ENCODE measurements around the gene SPATA13.

SPATA13 gene

DNA sequence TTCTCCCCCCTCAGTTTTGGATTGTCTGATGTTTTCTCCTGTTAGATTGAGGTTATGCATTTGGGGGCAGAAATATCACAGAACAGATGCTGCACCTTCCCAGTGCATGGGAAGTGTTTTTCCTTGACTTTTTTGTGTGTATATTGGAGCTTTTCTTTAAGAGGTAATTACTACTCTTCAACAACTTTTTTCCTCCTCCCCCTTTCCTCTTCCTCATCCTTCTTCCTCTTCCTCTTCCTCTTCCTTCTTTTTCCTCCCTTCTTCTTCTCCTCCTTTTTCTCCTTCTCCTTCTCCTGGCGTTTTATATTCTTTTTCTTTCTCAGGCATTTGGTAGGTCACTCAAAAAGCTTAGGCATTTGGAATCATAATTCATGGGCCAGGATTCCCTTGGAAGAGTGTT, 18.1 kb upstream of the SPATA13 start:
- DNase-seq: no peak

DNA sequence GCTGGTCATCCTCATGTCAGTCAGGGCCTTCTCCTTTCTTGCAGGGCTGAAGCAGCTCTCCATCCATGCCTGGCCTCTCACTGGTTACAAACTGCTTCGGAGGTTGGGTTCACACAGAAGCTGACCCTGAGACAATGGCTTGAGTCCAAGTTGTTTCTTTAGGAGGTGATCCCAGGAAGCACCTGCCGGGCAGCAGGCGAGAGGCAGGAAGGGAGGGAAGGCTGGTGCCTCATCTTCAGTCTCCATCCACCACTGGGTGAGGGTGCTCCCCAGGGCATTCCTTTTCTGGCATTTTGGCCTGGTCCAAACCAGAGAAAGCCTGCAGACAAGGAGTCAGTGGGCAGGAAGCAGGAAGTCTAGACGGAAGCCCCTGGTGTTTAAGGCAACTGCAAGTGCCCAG, 17.6 kb upstream of the SPATA13 start:
- no peak for DNase-seq

DNA sequence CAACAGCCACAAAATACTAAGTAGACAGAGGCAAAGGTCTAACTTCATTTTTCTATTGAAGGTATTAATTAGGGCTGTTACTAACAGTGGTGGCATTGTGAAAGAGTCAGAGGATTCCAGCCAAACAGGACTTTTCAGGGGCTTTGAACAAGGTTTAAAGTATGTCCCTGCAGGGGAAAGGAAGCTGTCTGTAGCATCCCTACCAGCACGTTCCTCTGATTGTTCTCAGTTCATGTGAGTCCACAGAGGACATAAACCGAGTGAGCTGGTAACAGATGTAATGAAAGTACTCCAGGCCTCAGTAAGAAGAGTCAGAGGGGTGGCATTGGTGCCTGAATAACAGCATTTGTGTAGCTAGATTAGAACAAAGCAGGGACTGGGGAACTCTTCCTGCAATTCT, 15.3 kb upstream of the SPATA13 start:
- DNase-seq: no peak

DNA sequence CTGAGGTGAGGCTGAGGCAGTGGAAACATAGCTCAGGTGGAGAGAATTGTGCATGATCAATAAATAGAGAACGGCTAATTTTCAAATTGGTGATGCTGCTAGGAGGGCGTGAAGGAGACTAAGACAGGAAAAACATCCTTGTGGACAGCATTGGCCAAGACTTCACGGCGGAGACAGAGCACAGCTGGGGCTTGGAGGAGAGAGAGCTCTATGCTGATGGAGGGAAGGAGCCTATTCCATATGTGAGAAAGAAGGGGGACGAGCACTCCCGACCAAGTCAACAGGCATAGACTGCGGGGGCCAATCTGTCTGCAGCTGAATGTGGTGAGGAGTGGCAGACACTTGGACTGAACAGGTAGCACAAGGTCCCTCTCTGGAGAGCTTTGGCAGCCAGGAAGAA, 14.8 kb upstream of the SPATA13 start:
- DNase-seq: no peak

DNA sequence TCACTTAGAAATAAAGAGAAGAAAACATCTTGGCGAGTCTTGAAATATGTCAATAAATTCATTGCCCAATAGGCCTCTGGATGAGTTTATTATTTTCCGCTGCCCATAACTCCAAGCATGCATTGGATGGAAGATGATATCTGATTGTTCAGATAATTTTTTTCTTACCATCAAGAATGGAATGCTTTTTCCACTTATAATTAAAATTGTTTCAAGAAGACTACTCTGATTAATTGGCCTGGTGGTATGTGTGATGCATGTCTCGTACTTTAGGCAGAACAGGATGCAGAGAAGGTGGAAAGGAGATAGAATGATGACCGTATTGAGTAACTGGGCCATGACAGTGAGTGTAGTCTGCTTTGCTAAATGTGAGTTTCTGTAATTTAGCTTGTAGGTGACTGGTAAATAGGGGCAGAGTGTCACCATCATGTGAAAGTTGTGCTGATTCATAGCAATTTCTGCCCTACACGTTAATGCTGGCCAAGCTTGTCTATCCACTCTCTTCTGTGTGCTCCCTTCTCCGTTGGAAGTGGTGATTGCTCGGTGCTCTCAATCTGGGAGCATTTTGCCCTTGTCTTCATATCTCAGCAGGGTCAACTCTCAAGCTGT, 13.5 kb upstream of the SPATA13 start:
- peak; percentile 60 for DNase-seq

DNA sequence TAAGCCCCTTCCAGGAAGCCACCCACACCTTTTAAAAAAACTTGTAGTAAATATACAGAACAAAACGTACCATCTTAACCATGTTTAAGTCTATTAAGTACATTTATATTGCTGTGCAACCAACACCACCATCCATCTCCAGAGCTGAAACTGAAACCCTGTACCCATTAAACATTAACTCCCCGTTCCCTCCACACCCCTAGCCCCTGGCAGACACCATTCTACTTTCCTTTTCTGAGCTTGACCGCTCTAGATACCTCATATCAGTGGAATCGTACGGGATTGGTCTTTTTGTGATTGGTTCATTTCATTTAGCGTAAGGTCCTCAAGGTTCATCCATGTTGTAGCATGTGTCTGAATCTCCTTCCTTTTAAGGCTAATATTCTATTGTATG, 13.0 kb upstream of the SPATA13 start:
- no peak for DNase-seq

DNA sequence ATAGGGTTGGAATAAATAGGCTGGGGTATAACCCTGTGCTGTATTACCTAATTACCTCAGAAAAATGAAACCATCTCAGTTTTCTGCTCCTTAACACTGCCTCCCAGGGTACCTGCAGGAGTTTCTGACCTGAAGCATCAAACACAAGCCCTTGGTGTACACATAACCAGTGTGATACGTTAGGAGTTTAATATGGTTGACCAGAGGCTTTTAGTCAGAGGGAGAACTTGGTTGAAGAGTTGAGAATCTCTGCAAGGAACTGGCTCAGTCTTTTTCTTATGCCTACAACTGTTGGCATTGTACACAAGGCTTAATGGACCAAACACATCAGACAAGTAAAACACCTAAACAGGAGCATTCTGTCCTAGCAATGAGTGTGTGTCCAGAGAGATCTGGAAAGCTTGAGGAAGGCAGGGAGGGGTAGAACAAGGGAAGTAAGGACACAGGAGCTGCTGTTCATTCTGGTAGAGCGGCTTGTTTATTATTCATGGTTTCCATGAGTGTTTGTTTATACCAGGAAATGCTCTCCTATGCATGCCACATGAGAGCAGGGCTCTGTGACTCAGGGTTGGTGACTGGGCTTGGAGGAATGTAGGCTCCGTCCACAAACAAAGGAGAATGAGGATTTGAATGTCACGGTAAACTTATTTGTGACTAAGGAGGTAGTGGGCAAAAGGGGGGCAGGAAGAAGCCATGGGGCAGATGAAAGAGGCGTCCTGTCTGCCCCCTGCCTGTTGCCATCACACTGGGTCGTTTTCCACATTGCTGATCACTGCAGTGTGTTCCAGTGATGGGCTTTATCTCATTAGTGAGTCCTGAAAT, 11.9 kb upstream of the SPATA13 start:
- DNase-seq: peak; percentile 96

DNA sequence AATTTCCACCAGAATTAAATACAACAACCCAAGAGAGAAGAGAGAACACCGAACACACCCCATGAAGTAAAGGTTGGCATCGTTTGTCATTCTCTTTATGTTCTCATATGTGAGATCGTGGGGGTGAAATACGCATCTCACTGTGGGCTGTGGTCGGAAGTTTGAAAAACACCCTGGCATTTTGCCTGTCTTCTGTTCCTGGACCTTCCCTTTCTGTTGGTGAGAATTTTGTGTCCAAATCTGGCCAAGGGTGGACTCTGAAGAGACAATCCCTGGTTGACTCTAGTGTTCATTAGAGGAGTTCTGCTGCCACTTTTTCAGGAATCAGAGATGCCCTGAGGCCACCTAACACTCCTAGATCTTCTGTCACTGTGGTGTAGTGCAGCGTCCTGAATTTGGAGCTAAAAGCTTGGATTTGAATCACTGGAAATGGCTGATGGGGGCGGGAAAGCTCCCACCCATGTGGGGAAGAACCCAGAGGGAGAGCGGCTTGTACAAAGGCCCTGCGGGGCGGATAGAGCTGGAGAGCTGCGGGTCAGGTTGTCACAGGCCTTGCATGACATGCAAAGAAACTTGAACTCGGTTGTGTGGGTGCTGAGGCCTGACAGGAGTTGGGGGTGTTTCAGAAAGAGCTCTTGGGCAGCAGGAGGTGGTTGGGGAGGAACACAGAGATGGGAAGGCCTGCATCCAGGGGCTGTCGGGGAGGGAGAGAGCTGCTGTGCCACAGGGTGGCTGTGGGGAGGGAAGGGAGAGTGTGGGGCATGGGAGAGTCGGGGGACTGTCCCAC, 11.1 kb upstream of the SPATA13 start:
- no peak for DNase-seq

DNA sequence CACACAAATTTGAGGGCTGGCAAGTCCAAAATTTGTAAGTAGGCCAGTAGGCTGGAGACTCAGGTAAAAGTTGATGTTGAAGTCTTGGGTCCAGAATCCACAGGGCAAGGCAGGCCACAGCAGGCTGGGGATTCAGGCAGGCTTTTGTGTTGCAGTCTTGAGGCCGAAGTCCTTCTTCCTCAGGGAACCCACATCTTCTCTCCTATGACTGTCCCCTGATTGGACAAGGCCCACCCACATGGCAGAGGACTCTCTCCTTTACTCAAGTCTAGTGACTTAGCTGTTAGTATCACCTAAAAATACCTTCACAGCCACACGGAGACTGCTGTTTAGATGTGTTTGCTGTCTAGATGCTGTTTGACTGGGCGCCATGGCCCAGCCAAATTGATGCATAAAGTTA, 9.9 kb upstream of the SPATA13 start:
- no peak for DNase-seq

DNA sequence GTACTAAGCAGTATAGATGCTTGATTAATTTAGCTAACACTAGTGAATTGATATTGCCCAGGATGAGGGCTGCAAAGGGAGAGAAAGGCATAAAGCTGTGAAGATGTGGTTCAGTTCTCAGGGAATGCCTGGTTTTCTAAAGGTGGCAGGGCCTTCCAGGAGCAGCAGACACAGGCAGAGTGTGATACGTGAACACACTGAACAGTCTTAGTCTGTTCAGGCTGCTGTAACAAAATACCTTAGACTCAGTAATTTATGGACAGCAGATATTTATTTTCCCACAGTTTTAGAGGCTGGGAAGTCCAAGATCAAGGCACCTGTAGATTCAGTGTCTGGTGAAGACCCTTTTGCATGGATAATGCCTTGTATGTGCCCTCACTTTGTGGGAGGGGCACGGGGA, 8.7 kb upstream of the SPATA13 start:
- no peak for DNase-seq

DNA sequence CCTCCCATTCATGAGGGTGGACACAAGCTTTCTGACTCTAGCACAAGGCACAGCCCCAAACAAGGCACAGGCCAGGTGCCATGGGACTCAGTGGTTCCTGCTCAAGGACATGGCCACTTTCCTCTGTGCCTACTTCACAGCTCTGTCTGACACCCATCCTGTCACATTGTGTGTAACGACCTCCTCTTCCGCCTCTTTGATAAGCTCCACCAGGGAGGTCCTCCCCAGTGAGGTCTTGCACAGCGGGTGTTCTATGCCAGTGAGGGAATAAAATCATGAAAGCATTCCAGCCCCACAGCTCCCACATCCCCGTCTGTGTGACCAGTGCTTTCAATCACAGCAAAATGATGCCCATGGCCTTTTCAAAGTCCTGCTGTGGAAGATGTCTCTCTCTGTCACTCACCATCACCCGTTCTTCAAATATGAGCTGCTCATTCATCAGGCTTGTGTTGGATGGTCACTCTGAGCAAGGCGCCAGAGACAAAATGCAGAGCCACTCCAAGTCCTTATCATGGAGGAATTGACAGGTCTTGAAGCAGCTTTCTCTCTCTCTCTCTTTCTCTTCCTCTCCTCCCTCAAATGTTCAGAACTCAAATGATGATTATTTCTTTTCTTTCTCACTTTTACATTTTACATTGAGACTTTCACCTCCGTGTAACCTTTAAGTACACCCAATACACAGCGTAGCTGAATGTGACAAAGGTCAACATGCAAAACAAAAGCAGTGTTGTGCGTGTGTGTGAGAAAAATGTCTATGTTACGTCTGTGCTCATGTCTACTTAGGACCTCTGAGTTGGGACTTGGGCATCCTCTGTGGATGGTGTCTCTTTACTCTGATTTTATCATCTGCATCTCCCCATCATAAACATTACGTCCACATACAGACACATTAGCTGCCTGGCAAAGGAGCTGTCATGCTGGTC, 8.0 kb upstream of the SPATA13 start:
- no peak for DNase-seq

DNA sequence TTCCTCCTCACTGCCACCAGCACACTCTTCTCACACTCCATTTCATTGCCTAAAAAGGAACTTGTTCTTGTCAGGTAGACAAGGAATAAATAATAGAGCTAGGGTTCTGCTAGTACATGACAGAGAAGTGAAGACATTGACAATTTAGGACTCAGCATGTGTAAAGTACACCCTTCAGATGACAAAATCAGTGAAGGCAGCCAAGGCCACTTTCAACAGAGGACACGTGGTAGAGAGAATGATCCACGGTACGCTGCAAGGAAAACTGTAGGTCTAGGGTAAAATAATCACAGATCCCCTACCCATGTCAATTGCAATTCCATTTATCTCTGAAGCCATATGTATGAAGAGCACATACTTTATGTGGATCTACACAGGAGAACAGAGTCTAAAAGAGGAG, 7.2 kb upstream of the SPATA13 start:
- DNase-seq: no peak

DNA sequence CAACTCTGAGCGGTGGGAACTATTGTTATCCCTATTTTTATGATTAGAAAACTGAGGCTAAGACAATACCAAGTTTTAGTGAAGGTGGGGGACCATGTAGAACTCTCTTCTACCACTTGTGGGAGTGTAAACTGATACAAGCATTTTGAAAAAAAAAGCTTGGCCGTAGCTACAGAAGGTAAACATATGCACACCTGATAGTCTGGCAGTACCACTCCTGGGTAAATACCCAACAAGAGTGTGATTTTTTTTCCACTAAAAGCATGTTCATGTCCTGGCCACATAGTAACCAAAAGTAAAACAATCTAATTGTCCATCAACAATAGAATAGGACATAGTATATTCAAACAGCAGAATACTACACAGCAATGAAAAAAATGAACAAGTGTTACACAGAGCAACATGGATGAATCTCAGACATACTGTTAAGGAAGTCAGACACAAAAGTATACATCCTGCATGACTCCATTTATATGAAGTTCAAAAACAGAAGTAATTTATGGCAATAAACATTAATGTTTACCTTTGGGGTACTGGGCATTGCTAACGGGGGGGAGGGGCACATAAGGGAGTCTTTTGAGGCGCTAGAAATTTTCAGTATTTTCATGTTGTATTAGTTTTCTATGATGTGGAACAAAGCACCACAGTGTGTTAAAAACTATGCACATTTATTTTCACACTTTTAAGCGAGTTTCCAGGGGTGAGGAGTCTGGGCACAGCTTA, 6.4 kb upstream of the SPATA13 start:
- no peak for DNase-seq

DNA sequence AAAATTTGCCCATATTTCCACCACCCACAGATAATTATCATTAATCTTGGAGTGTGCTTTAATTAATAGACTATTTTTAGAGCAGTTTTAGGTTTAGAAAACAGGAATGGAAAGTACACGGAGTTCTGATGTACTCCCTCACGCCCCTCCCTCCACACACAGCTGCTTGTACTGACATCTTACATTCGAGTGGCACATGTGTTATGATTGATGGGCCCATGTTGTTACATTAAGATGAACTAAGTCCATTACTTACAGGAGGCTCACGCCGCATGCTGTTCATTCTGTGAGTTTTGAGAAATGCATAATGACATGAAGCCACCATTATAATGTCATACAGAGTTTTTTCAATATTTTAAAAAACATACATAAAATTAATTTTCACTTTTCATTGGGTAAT, 1.2 kb upstream of the SPATA13 start:
- DNase-seq: no peak

DNA sequence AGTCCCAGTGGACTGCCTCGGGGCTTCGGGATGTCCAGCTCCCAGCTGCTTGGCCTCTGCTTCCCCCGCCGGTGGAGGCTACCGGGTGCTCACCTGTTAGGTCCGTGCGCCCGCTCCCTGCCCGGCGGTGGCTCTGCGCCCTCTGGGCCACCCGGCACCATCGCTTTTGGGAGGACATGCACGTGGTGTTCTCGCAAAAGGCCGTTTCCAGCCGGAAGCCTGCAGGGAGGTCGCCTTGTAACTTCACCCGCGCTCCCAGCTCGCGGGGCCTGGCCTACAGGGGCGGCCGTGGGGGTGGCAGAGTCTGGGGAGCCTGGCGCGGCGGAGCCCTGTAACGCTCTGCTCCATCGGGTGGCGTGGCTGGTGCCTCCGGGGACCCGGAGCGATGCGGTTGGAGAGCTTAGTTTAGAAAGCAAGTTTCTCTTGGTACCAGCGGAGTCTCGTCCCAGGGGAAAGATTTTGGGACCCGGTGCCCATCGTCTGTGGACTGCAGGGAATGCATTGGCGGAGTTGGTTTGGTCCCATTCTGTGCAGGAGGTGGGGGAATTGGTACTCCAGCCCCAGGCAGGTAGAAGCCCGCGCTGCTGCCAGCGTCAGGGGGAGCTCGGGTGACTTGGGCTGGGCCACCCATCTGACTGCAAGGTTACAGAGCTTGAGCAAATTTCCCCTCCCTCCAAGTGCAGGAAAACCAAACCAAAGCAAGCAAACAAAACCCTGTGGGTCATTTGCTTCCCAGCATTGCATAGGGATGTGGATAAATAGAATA, 673 bp downstream of the SPATA13 start:
- DNase-seq: peak; percentile 25

DNA sequence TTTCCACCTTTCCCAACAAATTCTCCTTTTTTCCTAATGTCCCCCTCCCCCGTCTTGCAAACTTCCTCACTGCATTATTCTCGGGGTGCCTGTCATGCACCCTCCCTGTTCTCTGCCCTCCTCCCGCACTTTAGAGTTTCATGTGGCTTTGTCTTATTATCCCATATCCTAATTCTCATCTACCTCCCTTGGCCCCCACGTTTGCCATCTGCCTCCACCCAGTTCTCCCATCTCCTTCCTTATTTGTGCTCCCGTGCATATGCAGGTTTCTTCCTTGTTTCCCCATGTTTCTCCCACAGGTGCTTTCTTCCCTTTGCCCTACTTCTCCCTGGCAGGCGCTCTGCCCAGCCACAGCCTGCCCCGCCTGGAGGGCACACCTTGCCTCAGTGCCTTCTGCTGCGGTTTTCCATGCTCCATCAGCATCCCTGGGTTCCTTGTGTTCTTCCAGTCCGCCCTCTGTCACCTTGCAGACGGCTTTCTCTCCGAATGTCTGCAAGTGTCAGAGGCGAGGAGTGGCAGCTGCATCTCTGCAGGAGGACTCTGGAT, 1.5 kb downstream of the SPATA13 start:
- no peak for DNase-seq

DNA sequence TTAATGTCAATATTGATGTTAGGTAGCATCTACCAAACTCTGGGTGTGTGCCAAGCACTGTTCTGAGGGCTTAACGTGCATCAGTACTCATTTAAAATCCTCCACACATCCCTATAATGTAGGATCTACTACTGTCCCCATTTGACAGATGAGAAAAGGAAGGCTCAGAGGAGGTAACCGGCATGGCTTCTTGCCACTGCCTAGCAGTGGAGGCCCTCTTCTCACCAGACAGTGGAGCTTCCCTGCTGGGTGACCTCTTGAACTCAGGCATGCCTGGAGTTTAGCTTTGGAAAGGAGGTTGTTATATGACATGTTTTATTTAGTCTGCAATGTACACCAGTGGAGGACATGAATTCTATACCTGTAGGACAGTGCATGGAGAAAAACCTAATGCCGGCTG, 2.1 kb downstream of the SPATA13 start:
- no peak for DNase-seq

DNA sequence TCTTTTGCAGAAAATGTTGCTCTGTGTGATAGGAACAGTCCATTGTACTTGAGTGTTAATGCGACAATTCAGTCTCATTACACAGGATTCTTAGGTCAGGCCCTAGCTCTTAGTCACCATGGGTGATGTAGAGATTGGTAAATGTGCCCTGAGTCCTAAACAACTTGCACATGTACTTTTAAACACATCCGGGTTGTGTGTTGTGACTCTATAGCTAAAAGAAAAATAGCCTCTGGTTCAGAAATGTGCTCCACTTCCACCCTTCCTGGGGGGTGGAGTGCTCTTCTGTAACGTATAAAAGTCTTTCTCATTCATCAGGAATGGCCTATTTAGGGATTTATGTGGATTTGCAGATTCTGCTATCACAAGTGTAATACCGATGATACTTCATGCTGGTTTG, 5.2 kb downstream of the SPATA13 start:
- DNase-seq: peak; percentile 72

DNA sequence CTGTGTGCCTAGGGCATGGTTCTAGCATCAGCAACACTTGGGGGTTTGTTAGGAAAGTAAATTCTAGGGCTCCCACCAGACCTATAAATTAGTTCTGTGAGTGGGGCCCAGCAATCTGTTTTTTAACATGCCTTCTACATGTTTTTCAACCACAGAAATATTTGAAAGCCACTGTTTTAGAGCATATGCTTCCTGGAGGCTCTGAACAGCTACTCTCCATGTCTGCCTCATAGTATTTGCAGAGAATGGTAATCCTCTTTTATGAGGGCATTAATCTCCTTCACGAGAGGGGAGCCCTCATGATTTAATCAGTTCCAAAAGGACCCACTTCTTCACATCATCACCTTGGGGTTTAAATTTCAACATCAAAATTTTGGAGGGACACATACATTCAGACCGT, 6.0 kb downstream of the SPATA13 start:
- DNase-seq: no peak

DNA sequence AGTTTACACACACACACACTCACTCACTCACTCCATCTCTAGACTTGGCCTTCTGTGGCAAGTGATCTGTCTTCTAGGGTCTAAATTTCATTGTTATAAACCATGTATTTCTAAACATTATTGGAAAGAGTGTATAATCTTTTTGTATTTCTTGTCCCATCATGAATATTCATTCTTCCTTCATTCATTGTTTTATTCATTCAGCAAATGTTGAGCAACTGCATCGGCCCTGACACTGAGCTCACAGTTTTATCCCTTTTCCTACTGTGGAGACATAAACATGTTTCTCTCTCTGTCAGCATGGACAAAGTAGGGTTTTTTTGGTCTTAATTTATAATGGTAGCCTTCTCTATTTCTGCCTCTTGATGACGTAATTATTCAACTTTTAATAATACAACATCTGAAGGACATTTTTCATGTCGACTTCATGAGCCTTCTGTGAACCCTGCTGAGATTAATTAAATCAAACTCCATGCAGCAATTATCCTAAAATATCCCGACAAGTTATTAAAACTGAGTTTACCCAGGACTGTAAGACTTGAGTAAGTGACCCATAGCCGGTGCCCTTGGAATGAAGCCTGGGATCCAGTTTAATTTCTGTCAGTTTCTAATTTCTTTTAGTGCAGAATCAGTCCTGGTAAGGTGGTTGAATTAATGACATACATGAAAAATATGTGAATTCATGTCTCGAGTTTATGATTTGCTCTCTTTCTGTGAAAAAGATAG, 7.3 kb downstream of the SPATA13 start:
- no peak for DNase-seq

DNA sequence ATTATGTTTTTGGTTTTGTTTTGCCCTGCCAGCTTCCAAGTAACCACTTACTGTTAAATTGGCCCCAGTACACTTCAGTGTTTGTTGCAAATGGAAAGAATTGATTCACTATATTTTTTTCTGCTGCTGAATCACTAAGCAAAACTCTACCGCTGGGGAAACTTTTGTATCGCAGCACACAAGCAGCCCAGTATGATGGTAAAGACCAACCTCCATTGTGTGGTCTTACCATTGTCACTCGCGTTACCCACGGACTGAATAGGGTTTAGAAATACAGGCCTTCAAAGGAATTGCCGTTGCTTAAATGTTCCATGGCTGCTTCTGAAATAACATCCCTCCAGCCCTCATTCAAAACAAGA, 7.9 kb downstream of the SPATA13 start:
- DNase-seq: no peak
